Nephron (organoid): ENCODE results near the gene PTCH1.

ENCODE experiments used
- H3K27ac Mint-ChIP-seq, 3 experiments: 2 replicates each; pipeline ENCODE4 v1.8.0; 2020; ENCODE audit warnings: mixed read lengths in 3 of 3, mild to moderate bottlenecking in 2 of 3, moderate library complexity in 1 of 3
- H3K27me3 Mint-ChIP-seq: 2 replicates; pipeline ENCODE4 v1.8.0; 2021; ENCODE audit warnings: low read depth, mild to moderate bottlenecking, moderate library complexity, mixed read lengths
- H3K36me3 Mint-ChIP-seq: 2 replicates; pipeline ENCODE4 v1.8.0; 2020; ENCODE audit warnings: low read depth, mixed read lengths
- H3K4me1 Mint-ChIP-seq: 2 replicates; pipeline ENCODE4 v1.8.0; 2020; ENCODE audit warnings: mixed read lengths
- H3K4me3 Mint-ChIP-seq, 3 experiments: 2 replicates each; pipeline ENCODE4 v1.8.0; 2020; ENCODE audit warnings: mild to moderate bottlenecking in 3 of 3, mixed read lengths in 3 of 3, moderate library complexity in 2 of 3
- H3K9me3 Mint-ChIP-seq: 2 replicates; pipeline ENCODE4 v1.8.0; 2020; ENCODE audit warnings: mixed read lengths
- TF ChIP-seq, protein P1 (sequence below), 3 experiments: fragments of 200-600 bp; sonication (generic); IDR thresholded peaks; one replicate each; pipeline ENCODE4 v1.5.0; 2021; ENCODE audit warnings: antibody characterized with exemption in 3 of 3; ENCODE audit not compliant: unreplicated experiment in 3 of 3

The PTCH1 gene

DNA sequence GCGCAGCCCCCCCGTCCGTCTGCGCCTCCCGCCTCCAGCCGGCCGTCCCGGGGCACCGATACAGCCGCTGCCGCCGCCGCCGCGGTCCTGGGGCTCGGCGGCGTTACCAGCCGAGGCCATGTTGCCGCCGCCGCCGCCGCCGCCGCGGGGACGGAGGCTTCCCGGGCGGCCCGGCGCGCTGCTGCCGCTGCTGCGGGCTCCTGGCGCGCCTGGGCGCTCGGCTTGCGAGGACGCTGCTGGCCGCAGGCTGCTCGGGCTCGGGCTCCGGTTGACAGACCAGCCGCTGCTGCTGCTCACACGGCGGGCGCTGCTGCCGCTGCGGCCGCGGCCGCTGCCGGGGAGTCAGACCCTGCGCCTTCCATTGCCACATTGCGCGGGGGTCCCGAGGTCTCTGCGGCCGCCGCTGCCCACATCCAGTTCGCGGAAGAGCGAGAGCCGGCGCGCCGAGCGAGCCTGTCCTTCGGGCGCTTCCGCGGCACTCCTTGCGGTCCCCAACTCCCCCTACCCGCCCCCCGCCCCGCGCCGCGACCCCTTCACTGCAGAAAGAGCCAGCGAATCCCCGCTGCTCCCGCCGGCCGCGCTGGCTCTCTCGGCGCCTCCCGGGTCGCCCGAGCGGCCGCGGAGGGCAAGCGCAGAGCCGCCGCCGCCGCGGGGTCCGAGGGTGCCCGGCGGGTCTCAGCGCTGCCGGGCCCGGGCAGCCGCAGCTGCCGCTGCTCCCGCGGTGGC is 8.4 kb downstream of the PTCH1 start:
- H3K27me3 Mint-ChIP-seq, result peaks cover 5% of the 10 kb centered on the region
- peak overlapping the region; percentile 98 to 99 (median 98) for H3K27ac Mint-ChIP-seq
- H3K36me3 Mint-ChIP-seq, result peaks cover 4% of the 10 kb centered on the region
- TF ChIP-seq, protein P1, sequence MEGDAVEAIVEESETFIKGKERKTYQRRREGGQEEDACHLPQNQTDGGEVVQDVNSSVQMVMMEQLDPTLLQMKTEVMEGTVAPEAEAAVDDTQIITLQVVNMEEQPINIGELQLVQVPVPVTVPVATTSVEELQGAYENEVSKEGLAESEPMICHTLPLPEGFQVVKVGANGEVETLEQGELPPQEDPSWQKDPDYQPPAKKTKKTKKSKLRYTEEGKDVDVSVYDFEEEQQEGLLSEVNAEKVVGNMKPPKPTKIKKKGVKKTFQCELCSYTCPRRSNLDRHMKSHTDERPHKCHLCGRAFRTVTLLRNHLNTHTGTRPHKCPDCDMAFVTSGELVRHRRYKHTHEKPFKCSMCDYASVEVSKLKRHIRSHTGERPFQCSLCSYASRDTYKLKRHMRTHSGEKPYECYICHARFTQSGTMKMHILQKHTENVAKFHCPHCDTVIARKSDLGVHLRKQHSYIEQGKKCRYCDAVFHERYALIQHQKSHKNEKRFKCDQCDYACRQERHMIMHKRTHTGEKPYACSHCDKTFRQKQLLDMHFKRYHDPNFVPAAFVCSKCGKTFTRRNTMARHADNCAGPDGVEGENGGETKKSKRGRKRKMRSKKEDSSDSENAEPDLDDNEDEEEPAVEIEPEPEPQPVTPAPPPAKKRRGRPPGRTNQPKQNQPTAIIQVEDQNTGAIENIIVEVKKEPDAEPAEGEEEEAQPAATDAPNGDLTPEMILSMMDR (IDR thresholded peaks at IDR 0.05; ENCODE audit: unreplicated experiment in 3 of 3), result no peak
- peak overlapping the region; percentile 98 to 99 (median 98) for H3K4me3 Mint-ChIP-seq
- H3K9me3 Mint-ChIP-seq, result no peaks in the 10 kb centered on the region
- peaks cover 39% of the 10 kb centered on the region for H3K4me1 Mint-ChIP-seq

DNA sequence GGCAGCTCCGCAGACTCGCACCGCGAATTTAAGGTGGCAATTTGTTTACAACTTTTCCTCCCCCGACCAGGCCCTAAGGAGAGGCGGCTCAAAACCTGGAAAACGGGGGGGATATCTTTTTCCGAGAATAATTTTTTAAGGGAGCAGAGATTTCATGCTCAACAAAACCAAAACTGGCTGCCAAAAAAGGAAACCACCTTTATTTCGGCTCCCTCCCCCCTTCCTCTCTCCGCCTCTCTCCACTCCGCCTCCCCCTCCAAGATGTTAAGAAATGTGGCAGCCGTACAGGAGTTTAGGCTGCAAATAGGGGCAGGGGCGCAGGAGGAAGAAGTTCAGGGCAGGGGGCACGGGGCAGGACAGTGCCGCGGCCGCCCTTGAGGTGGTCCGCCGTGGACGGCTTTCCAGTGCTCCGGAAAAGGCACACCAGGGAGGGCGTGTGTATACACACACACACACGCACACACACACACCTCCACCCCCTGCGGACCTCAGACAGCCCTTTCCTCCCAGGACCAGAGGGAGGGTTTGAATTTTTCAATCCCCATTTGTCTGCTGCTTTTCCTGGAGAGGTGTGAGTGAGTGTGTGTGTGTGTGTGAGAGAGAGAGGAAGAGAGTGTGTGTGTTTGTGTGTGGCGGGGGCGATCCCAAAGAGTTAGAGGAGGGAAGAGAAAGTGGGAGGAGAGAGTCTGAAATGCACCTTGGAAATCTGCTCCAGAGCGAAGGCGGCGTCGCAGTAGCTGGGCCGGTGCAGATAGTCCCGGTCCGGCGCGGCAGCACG is 9.1 kb downstream of the PTCH1 start:
- Mint-ChIP-seq H3K4me3 (peak overlapping the region; percentile 98 to 99 (median 98)), H3K9me3 (no peaks in the 10 kb centered on the region), H3K27ac (peak overlapping the region; percentile 92 to 99 (median 98)), H3K4me1 (peaks cover 39% of the 10 kb centered on the region), H3K36me3 (peaks cover 10% of the 10 kb centered on the region), H3K27me3 (no peaks in the 10 kb centered on the region)
- TF ChIP-seq, protein P1 (IDR thresholded peaks at IDR 0.05; ENCODE audit: unreplicated experiment in 3 of 3), result no peak

DNA sequence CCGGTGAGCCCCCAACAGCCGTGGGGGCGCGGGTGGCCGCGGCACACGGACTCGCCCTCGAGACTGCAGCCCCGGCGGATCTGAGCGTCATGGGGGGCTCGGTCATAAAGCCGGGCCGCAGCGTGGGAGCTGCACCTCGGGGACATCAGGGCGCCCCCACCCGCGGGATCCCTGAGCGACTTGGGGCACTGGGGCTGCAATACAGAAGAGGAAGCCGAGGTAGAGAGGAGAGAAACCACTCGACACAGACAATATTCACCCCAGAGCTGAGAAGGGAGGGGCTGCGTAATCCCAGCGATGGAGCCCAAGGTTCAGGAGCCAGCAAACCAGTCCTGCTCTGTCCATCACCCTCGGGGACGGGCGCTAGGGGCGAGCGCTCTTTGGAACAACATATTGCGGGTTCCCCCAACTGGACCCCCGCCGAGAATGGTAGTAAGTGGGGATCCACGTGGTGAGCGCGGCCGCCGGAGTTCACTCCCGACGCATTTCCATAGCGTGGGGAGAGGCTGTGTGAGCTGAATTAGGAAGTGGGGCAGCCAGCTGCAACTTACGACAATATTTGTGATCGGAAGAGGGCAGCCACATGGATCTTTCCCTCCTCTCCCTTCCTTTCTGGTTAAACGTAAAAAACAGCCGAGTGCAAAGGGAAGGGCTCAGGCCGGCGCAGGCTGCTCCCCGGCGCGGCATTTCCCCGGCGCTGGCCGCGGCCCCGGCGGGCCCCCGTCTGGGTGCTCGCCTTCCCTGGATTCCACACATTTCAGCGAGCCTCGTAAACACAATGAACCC is 9.9 kb downstream of the PTCH1 start:
- Mint-ChIP-seq H3K4me3 (peak overlapping the region; percentile 98 to 99 (median 98)), H3K9me3 (no peaks in the 10 kb centered on the region), H3K4me1 (peaks cover 39% of the 10 kb centered on the region), H3K27ac (peak overlapping the region; percentile 92 to 99 (median 98)), H3K36me3 (peaks cover 10% of the 10 kb centered on the region), H3K27me3 (no peaks in the 10 kb centered on the region)
- TF ChIP-seq, protein P1 (IDR thresholded peaks at IDR 0.05; ENCODE audit: unreplicated experiment in 3 of 3), result peak in 1 of 3 experiments; percentile 12

DNA sequence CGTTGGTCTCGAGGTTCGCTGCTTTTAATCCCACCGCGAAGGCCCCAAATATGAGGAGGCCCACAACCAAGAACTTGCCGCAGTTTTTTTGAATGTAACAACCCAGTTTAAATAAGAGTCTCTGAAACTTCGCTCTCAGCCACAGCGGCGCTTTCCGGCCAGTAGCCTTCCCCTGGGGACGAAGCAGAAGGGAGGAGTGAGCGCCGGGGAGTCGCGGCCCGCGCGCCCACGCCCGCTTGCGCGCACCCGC is 10.4 kb downstream of the PTCH1 start:
- peak overlapping the region; percentile 98 to 99 (median 98) for H3K4me3 Mint-ChIP-seq
- H3K27me3 Mint-ChIP-seq, result no peaks in the 10 kb centered on the region
- peaks cover 39% of the 10 kb centered on the region for H3K4me1 Mint-ChIP-seq
- H3K27ac Mint-ChIP-seq, result peak overlapping the region; percentile 92 to 99 (median 98)
- peaks cover 10% of the 10 kb centered on the region for H3K36me3 Mint-ChIP-seq
- TF ChIP-seq, protein P1 (IDR thresholded peaks at IDR 0.05; ENCODE audit: unreplicated experiment in 3 of 3), result no peak
- H3K9me3 Mint-ChIP-seq, result no peaks in the 10 kb centered on the region

DNA sequence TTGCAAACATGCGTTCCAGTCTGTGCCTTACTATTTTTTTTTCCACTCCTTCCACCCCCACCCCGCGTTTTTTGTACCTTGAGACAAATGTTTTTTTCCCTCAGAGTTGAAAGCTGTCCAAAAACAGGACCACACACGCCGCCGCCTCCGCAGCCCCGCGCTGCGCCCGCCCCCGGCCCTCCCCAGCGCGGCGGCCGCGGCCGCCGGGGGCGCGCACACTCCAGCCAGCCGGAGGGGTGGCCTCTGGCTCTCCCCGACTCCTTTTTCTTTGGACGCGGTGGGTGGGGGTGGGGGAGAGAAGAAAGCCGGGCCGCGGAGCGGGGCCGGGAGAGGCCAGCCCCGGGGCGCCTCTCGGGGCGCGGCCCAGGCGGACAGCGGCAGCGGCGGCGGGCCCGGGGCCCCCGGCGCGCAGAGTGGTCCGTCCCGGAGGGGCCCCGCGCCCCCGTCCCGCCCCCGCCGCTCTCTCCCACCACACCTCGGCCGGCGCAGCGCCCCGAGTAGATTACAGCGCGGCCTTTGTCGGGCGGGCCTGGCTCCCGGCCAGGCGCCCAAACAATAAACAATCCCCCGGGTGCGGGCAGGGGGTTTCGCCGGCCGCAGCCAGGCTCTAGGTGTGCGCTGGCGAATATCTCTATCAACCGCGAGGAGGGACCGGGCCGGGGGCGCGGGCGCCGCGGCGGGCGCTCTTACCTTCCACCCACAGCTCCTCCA is 10.9 kb downstream of the PTCH1 start:
- Mint-ChIP-seq H3K27ac (peak overlapping the region; percentile 96 to 99 (median 98)), H3K27me3 (no peaks in the 10 kb centered on the region), H3K9me3 (no peaks in the 10 kb centered on the region), H3K4me1 (peaks cover 43% of the 10 kb centered on the region), H3K36me3 (peaks cover 13% of the 10 kb centered on the region), H3K4me3 (peak overlapping the region; percentile 98 to 99 (median 98))
- TF ChIP-seq, protein P1 (IDR thresholded peaks at IDR 0.05; ENCODE audit: unreplicated experiment in 3 of 3), result no peak
